Measurements from ENCODE around the gene UNC45B.

DNA sequence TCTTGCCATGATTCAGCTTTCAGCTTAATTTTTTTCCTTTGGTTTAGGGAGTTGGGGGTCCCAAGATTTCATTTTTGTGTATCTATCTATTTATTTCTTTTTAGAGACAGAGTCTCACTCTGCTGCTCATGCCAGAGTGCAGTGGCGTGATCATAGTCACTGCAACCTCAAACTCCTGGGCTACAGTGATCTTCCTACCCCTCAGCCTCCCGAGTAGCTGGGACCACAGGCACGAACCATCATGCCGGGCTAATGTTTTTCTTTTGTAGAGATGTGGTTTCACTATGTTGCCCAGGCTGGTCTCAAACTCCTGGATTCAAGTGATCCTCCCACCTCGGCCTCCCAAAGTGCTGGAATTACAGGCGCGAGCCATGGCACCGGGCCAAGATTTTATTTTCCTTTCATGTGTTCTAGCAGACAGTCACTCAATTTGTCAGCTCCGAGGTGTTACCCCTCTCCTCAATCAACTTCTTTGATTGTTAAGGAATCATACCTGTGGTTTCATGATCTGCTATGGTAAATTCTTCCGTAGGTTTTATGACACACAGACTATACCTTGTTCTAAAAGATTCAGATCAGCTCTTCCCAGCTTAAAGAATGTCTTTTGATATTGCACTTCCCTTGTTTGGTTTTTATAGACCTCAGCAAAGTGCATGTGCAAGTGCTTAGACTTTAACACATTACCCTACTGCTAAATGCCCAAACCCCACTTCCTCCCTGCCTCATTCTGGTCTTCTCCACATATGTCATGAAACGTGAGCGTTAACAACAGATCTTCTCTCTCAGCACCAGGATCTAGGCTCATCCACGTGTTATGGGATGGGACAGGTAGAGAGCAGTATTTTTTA, 13.0 kb downstream of the UNC45B start:
- no peak for TF ChIP-seq POLR2A (IDR thresholded peaks at IDR 0.05)
- TF ChIP-seq, protein P1, sequence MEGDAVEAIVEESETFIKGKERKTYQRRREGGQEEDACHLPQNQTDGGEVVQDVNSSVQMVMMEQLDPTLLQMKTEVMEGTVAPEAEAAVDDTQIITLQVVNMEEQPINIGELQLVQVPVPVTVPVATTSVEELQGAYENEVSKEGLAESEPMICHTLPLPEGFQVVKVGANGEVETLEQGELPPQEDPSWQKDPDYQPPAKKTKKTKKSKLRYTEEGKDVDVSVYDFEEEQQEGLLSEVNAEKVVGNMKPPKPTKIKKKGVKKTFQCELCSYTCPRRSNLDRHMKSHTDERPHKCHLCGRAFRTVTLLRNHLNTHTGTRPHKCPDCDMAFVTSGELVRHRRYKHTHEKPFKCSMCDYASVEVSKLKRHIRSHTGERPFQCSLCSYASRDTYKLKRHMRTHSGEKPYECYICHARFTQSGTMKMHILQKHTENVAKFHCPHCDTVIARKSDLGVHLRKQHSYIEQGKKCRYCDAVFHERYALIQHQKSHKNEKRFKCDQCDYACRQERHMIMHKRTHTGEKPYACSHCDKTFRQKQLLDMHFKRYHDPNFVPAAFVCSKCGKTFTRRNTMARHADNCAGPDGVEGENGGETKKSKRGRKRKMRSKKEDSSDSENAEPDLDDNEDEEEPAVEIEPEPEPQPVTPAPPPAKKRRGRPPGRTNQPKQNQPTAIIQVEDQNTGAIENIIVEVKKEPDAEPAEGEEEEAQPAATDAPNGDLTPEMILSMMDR (IDR thresholded peaks at IDR 0.05) = no peak
- no peak for TF ChIP-seq POLR2AphosphoS5 (IDR thresholded peaks at IDR 0.05)
